ENCODE data around the gene SLBP.
A peak's percentile ranks its signal among the peaks of the same experiment; 100 is the strongest.

The SLBP gene

GRCh38 chr4:1748465-1748995 lies 36.4 kb upstream of the SLBP start:
- DNase-seq = peak; percentile 56

- no peak for DNase-seq
Observed at GRCh38 chr4:1747603-1747967, 35.5 kb upstream of the SLBP start.

GRCh38 chr4:1746919-1747602 lies 34.9 kb upstream of the SLBP start:
- no peak for DNase-seq

GRCh38 chr4:1746265-1746691 lies 34.2 kb upstream of the SLBP start:
- peak; percentile 55 for DNase-seq

GRCh38 chr4:1745697-1746096 lies 33.6 kb upstream of the SLBP start:
- no peak for DNase-seq

GRCh38 chr4:1745165-1745564 lies 33.0 kb upstream of the SLBP start:
- DNase-seq = no peak

GRCh38 chr4:1744552-1744951 lies 32.4 kb upstream of the SLBP start:
- DNase-seq = no peak

- DNase-seq = no peak
Observed at GRCh38 chr4:1743975-1744374, 31.9 kb upstream of the SLBP start.

- no peak for DNase-seq
Observed at GRCh38 chr4:1743551-1743950, 31.4 kb upstream of the SLBP start.

GRCh38 chr4:1741208-1741607 lies 29.1 kb upstream of the SLBP start:
- DNase-seq = no peak

- DNase-seq = no peak
Observed at GRCh38 chr4:1740021-1740545, 28.0 kb upstream of the SLBP start.

- DNase-seq = no peak
Observed at GRCh38 chr4:1739358-1739757, 27.2 kb upstream of the SLBP start.

GRCh38 chr4:1738410-1738809 lies 26.3 kb upstream of the SLBP start:
- DNase-seq = no peak

- DNase-seq = no peak
Observed at GRCh38 chr4:1737666-1738065, 25.5 kb upstream of the SLBP start.

GRCh38 chr4:1736812-1737211 lies 24.7 kb upstream of the SLBP start:
- DNase-seq = no peak

GRCh38 chr4:1735215-1735614 lies 23.1 kb upstream of the SLBP start:
- no peak for DNase-seq

- no peak for DNase-seq
Observed at GRCh38 chr4:1732911-1733310, 20.8 kb upstream of the SLBP start.

- DNase-seq = no peak
Observed at GRCh38 chr4:1731180-1731579, 19.1 kb upstream of the SLBP start.

- DNase-seq = no peak
Observed at GRCh38 chr4:1730532-1731135, 18.5 kb upstream of the SLBP start.

- DNase-seq = no peak
Observed at GRCh38 chr4:1728061-1728980, 16.2 kb upstream of the SLBP start.

- peak; percentile 65 for DNase-seq
Observed at GRCh38 chr4:1727117-1728031, 15.3 kb upstream of the SLBP start.
